ENCODE measurements around the gene REXO5.

GRCh38 chr16:20765732-20766131, 40.6 kb upstream of the REXO5 start:
- no peak for TF ChIP-seq POLR2AphosphoS5 (IDR thresholded peaks at IDR 0.05)
- no peak for TF ChIP-seq CTCF (IDR thresholded peaks at IDR 0.05)
